ENCODE data around the gene CDH1.
"Not testable (repeated sequence)": the region's sequence is repeated elsewhere in the genome, so short reads cannot be mapped to it uniquely, and the experiment has no call there.

Gene CDH1

DNA sequence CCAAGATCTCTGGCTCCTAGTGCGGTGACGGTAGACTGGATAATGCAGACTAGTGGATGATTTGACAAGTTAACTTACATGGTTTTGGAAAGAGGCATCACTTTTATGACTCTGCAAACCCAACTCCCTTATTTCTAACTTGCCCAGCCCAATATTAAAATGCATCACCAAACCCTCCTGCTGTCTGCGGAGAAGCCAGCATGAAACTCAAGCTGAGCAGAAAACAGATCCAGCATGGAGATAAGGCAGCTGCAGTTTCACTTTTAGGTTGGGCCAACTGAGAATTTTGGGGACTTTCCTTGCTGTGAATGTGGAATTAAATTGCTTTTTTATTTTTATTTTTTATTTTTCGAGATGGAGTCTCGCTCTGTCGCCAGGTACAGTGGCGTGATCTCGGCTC is 27.8 kb downstream of the CDH1 start:
- no peak for DNase-seq

DNA sequence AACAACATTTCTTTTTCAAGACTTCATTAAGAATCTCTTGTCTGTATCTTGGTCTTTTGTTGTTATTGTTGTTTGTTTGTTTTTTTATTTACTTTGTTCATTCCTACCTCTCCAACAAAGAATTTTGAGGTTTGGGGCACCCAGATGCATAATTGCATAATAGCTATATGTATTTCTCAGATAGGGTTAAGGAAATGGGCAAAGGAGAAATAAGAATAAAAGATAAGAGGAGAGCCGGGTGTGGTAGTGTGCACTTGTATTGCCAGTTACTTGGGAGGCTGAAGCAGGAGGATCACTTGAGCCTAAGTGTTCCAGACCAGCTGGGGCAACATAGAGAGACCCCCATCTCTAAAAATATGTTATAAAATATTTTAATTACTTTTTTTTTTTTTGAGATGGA is 30.5 kb downstream of the CDH1 start:
- DNase-seq = no peak

DNA sequence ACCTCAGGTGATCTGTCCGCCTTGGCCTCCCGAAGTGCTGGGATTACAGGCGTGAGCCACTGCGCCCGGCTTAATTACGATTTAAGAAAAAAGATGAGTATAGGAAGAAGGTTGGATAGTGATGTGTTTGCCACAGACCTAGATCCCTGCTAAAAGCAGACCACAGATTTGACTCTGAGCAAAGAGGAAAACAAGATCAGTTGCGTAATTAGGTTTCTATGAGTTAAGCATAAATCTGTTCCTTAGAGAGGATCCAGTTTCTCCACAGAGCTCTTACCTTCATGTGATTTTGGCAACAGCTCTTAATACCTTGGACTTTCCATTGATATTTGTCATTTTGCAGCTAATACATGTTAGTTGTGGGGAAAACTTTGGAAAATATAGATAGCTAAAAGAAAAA is 31.1 kb downstream of the CDH1 start:
- DNase-seq = no peak

DNA sequence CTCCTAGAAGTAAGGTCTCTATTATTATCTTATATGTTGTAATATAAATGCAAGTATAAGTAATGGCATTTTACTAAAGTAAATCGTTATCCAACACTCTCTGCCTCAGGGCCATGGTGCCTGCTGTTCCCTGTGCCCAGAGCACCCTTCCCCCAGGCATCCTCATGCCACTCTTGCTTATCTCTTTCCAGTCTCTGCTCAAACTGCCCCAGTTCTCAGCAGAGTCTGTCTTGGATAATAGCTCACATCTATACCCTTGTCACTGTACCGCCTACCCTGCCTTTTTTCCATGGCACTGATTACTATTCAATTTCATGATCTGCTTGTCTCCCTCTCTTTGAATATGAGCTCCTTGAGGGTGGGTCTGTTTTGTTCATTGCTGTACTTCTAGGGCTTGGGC is 31.7 kb downstream of the CDH1 start:
- no peak for DNase-seq

DNA sequence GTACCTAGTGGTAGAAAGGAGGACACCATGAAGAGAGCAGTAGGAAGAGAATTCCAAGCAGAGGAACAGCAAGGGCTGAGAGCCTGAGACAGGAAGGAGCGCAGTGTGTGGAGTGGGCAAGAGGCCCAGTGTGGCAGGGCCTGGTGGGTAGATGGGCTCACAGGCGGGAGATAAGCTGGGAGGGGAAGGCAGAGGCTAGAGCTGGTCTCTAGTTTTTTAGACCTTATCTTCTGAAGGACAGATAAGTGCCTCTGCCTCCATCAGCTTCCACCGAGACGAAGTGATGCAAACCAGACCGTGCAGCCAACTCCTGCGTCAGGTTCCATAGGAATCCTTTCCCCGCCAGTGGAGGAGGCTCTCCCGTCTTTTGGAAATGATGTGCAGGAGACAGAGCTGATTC is 33.6 kb downstream of the CDH1 start:
- no peak for DNase-seq

DNA sequence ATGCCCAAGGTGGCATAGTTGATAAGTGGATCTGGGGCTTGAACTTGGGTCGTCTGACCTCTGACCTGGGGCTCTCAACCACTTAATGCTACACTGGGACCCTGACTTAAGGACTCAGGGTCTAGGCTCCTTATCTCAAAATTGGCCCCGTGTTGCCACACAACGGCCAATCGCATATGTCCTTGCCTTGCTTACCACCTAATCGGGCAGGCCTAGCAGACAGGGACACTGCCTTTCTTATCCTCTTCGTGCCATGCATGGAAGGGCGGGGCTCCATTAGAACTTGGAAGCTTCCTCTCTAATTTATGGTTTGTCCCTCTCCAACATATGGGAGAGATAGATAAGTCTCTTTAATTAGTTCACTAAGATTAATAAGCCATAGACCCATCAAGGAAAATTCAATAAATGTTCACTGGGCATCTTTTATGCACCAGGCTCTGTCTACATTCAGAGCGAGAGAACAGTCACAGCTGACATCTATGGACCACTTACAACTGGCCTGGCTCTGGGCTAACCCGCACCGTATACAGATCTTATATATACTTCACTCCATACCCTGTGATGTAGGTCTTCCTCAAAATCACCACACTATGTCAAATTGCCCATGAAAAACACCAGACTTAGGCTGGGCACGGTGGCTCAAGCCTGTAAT is 35.1 kb downstream of the CDH1 start:
- no peak for DNase-seq

DNA sequence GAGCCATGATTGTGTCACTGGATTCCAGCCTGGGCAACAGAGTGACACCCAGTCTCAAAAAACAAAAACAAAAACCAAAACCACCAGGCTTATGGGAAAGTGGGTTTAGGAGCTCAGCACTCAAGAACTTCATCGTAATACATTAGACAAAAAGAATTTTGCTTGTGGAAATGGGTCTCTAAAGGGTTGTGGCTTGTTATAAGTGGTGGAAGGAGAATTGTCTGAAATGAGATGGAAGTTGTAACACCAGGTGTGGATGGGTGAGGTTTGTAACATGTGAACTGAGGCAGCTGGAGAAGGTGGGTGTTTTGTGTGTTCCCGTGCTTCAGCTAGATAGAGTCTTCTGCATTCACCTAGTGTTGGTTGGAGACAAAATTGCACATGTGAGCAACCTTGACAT is 35.8 kb downstream of the CDH1 start:
- no peak for DNase-seq

DNA sequence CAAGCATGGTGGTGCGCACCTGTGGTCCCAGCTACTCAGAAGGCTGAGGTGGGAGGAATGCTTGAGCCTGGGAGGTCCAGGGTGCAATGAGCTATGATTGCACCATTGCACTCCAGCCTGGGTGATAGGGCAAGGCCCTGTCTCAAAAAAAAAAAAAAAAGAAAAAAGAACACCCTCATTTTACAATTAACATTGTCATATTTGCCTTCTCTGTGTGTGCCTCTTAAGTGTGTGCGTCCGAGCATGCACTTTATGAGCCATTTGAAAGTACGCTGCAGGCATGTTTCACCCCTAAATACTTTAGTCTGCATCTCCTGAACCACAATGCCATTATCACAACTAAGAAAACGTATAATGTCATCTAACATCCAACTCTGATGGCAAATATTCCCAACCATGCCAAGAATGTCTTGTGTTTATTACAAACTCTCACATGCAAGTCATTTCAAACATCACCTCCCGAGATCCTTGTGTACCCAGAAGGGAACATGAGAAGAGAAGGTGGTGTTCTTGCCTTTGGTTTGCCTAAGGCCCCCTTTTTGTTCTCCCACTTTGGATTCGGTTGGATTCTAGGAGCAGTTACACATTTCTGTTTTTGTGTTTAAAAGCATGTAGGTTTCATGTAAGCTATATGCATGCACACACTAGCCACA is 38.0 kb downstream of the CDH1 start:
- no peak for DNase-seq

DNA sequence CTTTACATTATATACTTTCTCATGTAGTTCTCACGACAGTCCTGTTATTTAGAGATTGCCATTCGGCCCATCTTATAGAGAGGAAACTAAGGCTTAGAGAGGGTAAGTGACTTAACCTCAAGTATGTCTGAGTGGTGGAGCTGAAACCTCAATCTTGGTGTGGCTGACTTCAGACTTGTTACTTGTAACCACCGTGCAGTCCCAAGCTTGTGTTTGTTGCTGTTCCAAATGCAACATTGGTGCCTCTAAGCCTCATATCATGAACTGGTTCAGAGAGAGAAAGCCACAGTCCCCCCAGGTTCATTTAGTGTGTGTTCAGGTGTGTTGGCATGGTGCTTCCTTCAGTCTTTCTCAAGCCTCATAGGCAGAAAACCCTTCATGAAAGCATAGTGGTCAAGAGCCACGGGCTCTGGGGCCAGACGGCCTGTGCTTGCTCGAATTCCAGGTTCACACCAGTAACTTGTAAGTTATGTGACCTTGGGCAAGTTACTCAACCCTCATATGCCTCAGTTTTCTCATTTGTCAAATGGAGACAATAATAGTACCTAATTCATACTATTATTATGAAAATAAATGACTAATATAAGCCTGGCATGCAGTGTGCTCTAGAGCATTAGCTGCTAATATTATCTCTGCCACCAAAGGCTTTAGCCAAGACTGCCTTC is 39.9 kb downstream of the CDH1 start:
- DNase-seq = no peak

DNA sequence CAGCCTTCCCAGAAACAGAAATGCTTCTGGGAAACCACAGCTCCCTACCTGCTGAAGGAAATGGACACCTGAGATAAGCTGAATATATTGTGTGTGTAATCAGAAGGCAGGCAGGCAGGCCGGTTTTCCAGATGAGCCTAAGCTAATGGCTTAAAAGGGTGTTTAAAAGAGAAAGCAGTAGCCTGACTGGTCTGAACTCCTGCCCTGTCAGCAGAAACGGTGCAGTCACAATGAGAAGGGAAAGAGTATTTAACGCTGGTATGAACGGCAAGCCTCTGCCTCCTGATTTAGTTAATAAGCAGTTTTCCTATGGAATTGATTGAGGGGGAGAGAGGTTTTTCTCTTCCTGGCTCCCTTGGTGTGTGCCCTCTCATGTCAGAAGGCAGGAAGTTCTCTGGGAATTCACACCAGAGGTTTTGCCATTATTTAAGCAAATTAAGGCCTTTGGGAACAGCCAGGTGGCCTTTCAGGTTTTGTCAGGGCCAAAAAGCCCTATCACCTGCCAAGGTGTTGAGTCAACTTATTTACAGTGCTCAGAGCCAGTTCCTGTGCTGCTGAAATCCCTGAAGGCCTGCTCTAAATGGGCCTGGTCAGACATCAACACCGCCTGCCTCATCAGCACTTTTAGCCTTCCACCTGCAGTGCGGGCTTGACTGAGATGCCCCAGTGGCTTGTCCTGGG is 41.6 kb downstream of the CDH1 start:
- DNase-seq = no peak

DNA sequence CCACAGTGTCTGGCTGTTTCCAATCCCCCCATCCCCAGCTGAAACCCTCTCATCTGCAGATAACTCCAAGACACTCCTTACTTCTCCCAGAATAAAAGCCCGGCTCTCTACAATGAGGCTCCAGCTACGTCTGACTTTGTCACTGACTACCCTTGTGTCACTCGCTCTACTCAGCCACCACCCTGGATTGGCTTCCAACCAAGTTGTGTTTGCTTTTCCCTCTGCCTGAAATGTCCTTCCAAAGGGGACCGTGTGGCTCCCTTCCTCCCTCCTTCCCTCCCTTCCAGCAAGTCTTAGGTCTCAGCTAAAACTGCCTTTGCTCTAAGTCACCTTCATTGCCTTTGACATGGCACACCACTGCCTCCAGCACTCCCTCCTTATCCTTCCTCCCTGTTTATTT is 42.8 kb downstream of the CDH1 start:
- no peak for DNase-seq

DNA sequence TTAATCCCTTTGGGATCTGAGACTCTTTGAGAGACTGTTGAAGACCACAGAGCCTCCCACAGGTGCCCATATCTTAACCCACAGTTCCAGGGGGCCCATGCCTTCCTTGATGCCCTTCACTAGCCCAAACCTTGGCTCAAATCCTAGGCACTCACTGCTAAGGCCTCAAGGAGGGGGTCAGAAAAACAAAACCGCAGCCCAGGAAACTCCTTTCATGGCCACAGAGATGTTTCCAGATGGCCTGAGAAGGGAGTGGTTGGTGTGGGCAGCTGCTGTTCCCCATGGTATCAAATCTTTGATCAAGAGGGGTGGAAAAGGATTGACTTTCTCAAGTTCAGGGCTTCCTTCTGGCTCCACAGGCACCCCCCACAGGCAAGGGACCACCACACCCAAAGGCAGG is 44.7 kb downstream of the CDH1 start:
- no peak for DNase-seq

DNA sequence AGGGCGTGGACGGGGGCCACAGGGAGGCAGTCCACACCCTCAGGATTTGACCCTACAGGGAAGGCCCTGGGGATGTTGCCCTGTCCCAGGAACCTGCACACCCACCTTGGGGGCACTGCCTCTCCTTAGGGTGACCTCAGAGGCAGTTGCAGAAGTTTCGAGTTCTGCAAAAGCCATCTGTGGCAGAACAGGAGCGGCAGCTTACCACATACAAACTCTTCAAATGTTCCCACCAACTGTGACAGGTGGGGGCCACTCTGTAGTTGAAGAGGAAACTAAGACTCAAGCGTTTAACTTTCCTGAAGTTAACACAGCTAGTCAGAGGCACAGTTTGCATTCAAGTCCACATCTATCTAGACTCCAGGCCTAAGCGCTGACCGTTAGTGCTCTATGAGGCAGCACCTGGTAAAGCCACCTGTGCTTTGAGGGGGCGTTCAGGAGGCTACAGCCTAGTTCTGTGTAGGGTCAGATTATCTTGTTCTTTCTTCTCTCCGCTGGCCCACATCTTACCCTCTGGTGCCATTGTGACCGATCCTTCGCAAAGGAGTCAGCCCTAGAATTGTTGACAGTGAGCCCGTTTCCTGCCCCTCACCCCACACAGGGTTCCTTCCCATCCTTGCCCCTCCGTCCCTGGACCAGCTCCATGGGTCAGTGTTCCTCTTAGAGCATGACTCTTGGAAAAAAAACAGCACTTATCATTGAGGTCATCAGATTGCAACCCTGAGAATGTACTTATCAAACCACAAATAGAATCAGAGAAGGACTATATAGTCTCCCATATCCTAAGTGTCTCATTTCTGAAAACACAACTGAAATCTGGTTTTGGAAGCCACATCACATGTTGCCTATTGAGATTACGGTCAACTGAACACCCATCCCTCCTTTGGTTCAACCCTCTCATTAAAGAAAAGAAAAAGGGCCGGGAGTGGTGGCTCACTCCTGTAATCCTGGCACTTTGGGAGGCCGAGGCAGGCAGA is 45.4 kb downstream of the CDH1 start:
- DNase-seq = no peak

DNA sequence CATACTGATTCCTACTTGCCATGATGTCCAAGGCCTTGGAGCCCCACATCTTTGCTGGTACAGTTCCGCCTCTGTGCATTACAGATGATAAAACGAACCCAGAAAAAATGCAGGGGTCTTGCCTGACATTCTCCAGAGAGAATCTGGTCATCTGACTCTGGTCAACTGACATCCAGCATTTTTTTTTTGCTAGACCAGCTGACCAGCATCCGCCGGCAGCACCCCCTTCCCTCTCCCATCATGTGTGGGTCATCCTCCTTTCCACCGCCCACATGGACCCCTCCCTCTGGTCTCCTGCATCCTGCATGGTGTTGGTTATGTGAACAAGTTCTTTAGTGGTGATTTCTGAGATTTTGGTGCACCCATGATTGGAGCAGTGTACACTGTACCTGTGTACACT is 47.1 kb downstream of the CDH1 start:
- DNase-seq = no peak

DNA sequence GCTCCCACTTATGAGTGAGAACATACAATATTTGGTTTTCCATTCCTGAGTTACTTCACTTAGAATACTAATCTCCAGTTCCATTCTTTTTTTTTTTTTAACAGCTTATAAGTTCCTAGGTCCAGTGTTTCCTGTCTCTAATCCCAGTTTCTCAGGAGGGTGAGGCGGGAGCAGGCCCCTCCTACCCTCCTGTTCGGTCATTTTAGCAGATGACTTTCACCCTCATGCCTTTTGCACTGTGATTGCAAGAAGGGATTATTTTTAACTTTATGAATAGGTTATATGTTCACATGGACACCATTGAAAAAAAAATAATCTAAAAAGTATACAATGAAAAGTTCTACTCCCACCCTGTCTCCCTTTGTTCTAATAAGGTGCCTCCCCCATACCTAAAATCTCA is 47.6 kb downstream of the CDH1 start:
- no peak for DNase-seq

DNA sequence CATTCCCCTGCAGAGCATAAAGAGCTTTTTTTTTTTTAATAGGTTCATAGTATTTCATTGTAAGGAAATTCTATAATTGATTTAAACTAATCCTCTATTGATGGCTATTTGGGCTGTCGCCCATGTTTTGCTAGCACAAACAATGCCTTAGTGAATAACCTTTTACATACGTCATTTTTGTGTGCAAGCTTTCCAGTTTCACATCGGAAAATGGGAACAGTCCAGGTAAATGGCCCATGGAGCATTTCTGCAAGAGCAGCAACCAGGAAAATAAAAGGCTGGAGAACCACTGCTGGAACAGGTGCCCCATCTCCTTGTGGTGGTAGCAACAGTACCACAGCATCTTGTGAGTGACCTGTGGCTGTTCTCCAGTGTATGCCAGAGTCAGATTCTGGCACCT is 48.6 kb downstream of the CDH1 start:
- no peak for DNase-seq

DNA sequence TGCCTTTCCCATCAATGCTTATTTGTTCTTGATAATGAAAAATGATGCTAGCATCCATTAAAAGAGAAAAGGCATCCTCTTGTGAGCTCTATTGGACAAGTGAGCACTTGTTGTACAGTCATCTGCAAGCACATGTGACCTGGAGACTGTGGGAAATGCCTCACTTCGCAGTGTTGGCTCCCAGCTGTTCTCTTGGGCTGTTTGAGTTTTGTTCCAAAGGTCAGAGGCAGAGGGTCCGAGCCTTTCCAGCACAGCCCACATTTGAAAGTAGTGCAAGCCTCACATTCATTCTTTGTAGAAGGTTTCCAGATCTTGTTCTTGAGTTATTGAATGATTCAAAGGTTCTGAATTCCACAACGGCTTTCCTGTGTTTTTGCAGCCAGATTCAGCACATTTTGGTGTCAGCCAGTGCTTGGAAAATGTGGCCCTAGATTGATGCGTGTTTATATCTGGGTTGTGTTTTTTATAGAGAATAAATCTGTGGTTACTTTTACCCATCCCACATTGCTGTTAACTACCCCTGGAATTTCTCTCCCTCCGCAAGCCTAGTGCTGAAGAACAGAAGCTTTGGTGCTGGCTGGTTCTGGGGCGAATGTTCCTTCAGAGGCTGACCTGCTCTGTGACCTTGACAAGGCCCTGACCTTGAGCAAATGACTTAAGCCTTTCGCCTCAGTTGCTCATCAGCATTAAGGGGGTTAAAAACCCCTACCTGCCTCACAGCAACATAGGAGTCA is 49.8 kb downstream of the CDH1 start:
- no peak for DNase-seq

DNA sequence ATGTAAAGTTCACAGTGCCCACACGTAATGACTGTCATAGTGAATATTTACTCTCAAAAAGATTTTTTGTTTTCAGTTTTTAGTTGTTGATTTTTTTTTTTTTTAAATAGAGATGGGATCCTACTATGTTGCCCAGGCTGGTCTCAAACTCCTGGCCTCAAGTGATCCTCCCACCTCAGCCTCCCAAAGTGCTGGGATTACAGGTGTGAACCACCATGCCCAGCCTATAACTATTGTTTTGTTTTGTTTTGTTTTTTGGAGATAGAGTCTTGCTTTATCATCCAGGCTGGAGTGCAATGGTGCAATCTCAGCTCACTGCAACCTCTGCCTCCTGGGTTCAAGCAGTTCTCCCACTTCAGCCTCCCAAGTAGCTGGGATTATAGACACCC is 50.3 kb downstream of the CDH1 start:
- DNase-seq = not testable (repeated sequence)

DNA sequence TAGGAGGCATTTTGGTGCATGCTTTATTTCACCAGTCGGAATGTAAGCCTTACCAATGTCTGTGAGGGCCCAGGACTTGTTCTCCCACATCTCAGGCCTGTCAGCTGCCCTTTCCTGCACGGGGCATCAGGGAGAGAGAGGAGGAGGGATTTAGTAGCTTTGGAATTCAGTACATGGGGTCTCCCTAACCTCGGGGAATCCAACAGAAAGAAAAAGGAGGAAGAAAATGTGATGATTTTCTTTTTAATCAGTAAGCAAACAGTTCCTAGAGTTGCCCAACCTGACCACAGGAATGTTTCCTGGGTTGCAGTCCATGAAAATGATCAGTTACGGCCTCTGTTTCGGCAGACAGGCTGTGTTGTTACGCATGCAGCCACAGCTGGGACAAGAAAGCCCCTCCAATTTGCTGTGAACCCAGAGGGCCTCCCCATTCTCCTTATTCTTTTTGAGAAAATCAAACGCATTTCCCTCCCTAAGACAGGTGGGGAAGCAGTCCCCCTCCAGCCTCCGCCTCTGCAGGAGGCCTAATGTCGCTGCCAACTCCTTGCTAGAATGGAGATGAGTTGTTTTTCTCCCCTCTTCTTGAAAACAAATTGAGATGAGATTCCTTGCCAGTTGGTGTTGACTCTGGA is 53.2 kb downstream of the CDH1 start:
- DNase-seq = no peak

DNA sequence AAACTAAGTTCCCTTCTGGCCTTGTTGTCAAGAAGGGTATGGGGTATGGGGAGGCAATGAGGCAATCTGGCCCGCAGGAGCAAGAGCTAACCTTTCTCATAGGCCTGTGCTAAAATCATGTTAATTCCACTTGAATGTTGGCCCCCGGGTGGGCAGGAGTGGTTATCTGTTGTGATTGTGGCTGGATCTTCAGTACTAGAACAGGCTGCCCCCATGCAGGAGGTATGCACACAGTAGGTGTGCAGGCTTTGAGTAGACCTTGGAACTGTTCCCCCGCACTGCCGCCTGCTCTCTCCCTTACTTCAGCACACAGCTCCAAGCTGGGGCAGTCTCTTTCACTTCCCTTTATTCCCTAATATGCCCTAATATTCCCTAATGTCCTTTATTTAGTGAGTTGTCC is 53.9 kb downstream of the CDH1 start:
- no peak for DNase-seq

DNA sequence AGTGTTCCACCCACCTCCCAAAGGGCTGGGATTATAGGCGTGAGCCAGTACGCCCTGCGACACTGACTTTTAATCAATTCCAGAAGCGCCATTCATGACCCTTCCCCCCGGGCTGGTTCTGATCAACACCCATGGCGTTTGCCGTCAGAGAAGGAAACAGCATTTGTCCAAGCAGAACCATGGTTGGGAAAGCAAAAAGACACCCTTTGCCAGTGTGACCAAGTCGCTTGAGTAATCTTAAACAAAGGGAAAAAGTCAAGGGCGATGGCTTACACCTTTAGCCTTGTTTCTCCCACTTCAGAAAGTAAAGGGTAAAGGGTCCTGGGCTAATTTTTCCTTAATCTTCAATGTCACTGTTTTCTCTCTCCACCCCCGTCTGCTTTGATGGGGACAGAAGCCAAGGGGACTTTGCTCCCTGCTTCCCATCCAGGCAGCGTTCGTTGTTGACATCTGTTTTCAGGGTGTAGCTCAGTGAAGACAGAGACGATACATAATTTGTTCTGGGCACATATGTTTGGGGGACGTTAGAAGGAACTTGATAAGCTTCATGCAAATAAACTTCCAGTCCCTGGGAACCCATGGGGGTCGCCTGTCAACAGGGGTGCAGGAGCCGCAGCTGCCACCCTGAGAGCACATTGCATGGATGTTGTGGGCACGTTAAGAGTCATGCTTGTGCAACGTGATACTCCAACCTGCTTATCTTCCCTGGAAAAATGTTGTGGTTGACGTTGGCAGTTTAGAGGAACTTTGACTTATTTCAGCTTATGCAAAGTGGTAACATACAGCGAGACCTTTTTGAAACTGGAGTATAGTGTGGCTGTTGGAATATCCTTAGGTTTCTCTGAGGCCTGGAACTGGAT is 55.6 kb downstream of the CDH1 start:
- no peak for DNase-seq

All from bone marrow (tissue), 2 donors.